ENCODE measurements around the gene GDI1. TPM values are rescaled to one million over a fixed set of nuclear protein-coding genes. Genes with fewer than 3 reads are reported as not detected.

Gene GDI1
- total RNA-seq, 1 experiment from 2014 or later, result 96.1 TPM

DNA sequence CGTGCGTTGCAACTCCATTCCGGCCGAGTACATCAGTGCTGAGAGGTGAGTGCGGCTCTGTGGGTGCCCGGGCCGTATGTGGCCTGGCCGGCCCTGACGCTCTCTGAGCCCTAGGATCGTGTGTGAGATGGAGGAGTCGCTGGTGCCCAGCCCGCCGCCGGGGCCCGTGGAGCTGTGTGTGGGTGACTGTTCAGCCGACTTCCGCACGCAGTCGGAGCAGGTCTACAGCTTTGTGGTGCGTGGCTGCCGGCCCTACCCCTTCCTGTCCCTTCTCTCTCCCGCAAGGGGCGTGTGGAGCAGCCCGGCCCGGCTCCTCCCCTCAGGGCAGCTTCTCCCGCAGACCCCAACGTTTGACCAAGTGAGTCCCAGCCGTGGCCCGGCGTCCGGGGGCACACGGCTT, 29.1 kb downstream of the GDI1 start:
- Histone ChIP-seq H3K27me3 (ENCODE audit: low read length) (no peaks in the 10 kb centered on the region), H4K20me1 (ENCODE audit: low read length) (no peaks in the 10 kb centered on the region), H2AFZ (ENCODE audit: low read length) (no peak overlapping the region), H3K4me1 (ENCODE audit: insufficient read depth, low read length) (no peaks in the 10 kb centered on the region), H3K4me2 (ENCODE audit: low read length) (no peak overlapping the region), H3K4me3 (ENCODE audit: low read length) (no peak overlapping the region), H3K79me2 (ENCODE audit: low read length) (no peaks in the 10 kb centered on the region), H3K9ac (ENCODE audit: low read length) (no peak overlapping the region), H3K9me3 (ENCODE audit: low read length) (no peaks in the 10 kb centered on the region), H3F3A (ENCODE audit: low read length, unreplicated experiment) (no peaks in the 10 kb centered on the region), H3K27ac (ENCODE audit: low read length) (no peak overlapping the region), H3K36me3 (ENCODE audit: low read depth, low read length) (no peaks in the 10 kb centered on the region; the same call in 1 of the 2 replicates), H3K9me2 (replicated peaks; ENCODE audit: low read length) (no peaks in the 10 kb centered on the region)
- intact Hi-C loops (cut with micrococcal nuclease), result no loop called here
- TF ChIP-seq, protein P1, sequence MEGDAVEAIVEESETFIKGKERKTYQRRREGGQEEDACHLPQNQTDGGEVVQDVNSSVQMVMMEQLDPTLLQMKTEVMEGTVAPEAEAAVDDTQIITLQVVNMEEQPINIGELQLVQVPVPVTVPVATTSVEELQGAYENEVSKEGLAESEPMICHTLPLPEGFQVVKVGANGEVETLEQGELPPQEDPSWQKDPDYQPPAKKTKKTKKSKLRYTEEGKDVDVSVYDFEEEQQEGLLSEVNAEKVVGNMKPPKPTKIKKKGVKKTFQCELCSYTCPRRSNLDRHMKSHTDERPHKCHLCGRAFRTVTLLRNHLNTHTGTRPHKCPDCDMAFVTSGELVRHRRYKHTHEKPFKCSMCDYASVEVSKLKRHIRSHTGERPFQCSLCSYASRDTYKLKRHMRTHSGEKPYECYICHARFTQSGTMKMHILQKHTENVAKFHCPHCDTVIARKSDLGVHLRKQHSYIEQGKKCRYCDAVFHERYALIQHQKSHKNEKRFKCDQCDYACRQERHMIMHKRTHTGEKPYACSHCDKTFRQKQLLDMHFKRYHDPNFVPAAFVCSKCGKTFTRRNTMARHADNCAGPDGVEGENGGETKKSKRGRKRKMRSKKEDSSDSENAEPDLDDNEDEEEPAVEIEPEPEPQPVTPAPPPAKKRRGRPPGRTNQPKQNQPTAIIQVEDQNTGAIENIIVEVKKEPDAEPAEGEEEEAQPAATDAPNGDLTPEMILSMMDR (conservative IDR thresholded peaks at IDR 0.05; ENCODE audit: low read depth, low read length), result no peak
- POLR2A ChIA-PET (ENCODE audit: unreplicated experiment), result no interaction called here
- BruUV-seq (replicated peaks), result no TSS peak
- DNase-seq (no peak), ATAC-seq (no peak)
- CTCF ChIA-PET, result no interaction called here

DNA sequence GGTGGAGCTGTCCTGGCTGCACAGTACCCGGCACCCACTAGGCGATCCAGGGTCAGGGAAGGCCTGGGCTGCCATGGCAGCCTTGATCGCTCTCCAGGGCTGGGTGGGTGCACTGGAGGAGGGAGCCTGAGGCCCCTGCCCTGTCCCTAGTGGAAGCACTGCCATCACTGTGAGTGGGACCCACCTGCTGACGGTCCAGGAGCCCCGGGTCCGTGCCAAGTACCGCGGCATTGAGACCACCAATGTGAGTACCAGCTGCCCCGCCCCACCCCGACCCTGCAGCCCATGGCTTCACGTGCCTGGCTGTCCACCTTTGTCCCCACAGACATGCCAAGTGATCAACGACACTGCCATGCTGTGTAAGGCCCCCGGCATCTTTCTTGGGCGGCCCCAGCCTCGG, 30.0 kb downstream of the GDI1 start:
- Histone ChIP-seq H3K4me2 (ENCODE audit: low read length) (no peak overlapping the region), H3F3A (ENCODE audit: low read length, unreplicated experiment) (no peaks in the 10 kb centered on the region), H3K79me2 (ENCODE audit: low read length) (no peaks in the 10 kb centered on the region), H3K9me3 (ENCODE audit: low read length) (no peaks in the 10 kb centered on the region), H2AFZ (ENCODE audit: low read length) (no peak overlapping the region), H3K27ac (ENCODE audit: low read length) (no peak overlapping the region), H3K9me2 (replicated peaks; ENCODE audit: low read length) (no peaks in the 10 kb centered on the region), H4K20me1 (ENCODE audit: low read length) (no peaks in the 10 kb centered on the region), H3K4me1 (ENCODE audit: insufficient read depth, low read length) (no peaks in the 10 kb centered on the region), H3K36me3 (ENCODE audit: low read depth, low read length) (no peaks in the 10 kb centered on the region; the same call in 1 of the 2 replicates), H3K4me3 (ENCODE audit: low read length) (no peak overlapping the region), H3K27me3 (ENCODE audit: low read length) (no peaks in the 10 kb centered on the region), H3K9ac (ENCODE audit: low read length) (no peak overlapping the region)
- POLR2A ChIA-PET (ENCODE audit: unreplicated experiment), result interaction anchor here (0.6 kb wide), 1 partner anchor 23 kb away, joined by 6 read pairs; the partner anchor contains the start of gene SLC10A3
- DNase-seq, result no peak
- ATAC-seq, result no peak
- BruUV-seq (replicated peaks), result no TSS peak
- intact Hi-C loops (cut with micrococcal nuclease), result no loop called here
- TF ChIP-seq, protein P1 (conservative IDR thresholded peaks at IDR 0.05; ENCODE audit: low read depth, low read length), result no peak
- TF ChIP-seq EZH2 (IDR thresholded peaks at IDR 0.05; ENCODE audit: low read length, unreplicated experiment) (no peak), EZH2phosphoT487 (IDR thresholded peaks at IDR 0.05; ENCODE audit: borderline replicate concordance, low read length) (no peak)
- CTCF ChIA-PET, result no interaction called here

DNA sequence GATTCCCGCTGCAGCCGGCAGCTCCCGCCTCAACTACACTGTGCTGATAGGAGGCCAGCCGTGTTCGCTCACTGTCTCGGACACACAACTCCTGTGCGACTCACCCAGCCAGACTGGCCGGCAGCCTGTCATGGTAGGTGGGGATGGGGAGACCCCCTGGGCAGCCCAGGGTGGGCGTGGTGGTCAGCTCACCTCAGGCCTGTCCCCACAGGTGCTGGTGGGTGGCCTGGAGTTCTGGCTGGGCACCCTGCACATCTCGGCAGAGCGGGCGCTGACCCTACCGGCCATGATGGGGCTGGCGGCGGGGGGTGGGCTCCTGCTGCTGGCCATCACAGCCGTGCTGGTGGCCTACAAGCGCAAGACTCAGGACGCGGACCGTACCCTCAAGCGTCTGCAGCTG, 30.6 kb downstream of the GDI1 start:
- DNase-seq, result no peak
- no peaks in the 10 kb centered on the region for H3K4me1 ChIP-seq (ENCODE audit: insufficient read depth, low read length)
- ChIA-PET CTCF (no interaction called here), POLR2A (ENCODE audit: unreplicated experiment) (no interaction called here)
- ATAC-seq, result no peak
- BruUV-seq (replicated peaks), result no TSS peak
- H3K27ac ChIP-seq (ENCODE audit: low read length), result no peak overlapping the region
- H3K27me3 ChIP-seq (ENCODE audit: low read length), result no peaks in the 10 kb centered on the region
- H3K36me3 ChIP-seq (ENCODE audit: low read depth, low read length), result no peaks in the 10 kb centered on the region; the same call in 1 of the 2 replicates
- H3K4me3 ChIP-seq (ENCODE audit: low read length), result no peak overlapping the region
- H3K9ac ChIP-seq (ENCODE audit: low read length), result no peak overlapping the region
- no peaks in the 10 kb centered on the region for H3K9me2 ChIP-seq (replicated peaks; ENCODE audit: low read length)
- H2AFZ ChIP-seq (ENCODE audit: low read length), result no peak overlapping the region
- H3K79me2 ChIP-seq (ENCODE audit: low read length), result no peaks in the 10 kb centered on the region
- no peaks in the 10 kb centered on the region for H4K20me1 ChIP-seq (ENCODE audit: low read length)
- TF ChIP-seq EZH2 (IDR thresholded peaks at IDR 0.05; ENCODE audit: low read length, unreplicated experiment) (no peak), EZH2phosphoT487 (IDR thresholded peaks at IDR 0.05; ENCODE audit: borderline replicate concordance, low read length) (no peak)
- TF ChIP-seq, protein P1 (conservative IDR thresholded peaks at IDR 0.05; ENCODE audit: low read depth, low read length), result no peak
- no peak overlapping the region for H3K4me2 ChIP-seq (ENCODE audit: low read length)
- no peaks in the 10 kb centered on the region for H3F3A ChIP-seq (ENCODE audit: low read length, unreplicated experiment)
- H3K9me3 ChIP-seq (ENCODE audit: low read length), result no peaks in the 10 kb centered on the region
- intact Hi-C loops (cut with micrococcal nuclease), result no loop called here

Data from PC-3 (cell line).